NCI-H69 (cell line): ENCODE results near the gene LRIT1.
A peak's percentile ranks its signal among the peaks of the same experiment; 100 is the strongest.

ENCODE experiments used
- DNase-seq: peaks from one replicate; lab custom pipeline; 2025; lab: John Stamatoyannopoulos, UW

Gene LRIT1

DNA sequence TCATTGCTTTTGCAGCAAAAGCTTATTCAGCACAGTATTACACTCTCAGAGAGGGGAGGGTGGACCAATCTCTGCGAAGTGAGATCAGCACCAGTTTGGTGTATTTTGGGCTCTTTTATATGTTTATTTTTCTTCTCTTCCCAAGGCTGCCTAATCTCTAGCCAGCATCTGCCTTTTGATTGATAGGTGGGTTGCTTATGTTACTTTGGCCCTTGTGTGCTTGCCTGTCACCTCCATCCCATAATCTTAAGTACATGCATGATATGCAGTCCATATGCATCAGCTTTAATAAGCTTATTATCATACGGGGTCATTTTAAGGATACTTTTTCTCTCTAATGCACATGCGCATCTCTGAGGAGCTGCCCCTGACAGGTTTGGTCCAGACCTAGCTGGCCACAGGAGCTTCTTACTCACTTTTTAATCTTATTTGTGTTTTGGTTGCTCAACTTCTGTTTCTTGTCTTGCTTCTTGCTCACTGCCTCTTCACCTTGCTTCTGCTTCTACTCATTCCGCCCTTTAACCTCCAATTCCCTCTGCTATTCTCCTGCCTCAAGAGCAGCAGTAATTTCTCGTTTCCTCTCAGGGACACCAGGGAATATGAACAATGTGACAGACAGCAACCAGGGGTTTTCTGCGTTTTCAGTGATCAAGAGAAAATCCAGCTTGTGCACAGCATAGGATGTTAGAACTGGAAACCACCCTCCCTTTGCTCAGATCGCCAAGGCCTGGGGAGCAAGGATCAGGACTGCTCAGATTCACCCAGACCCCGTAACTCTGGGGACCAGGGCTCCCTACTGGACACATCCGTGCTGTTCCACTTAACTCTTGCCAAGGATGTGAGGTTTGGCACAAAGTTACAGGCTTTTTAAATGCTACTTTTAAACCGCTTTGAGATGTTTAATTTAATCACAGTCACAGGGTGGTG lies 13.5 kb upstream of the LRIT1 start:
- no peak for DNase-seq

GRCh38 chr10:84248794-84249193 lies 7.4 kb upstream of the LRIT1 start:
- no peak for DNase-seq

DNA sequence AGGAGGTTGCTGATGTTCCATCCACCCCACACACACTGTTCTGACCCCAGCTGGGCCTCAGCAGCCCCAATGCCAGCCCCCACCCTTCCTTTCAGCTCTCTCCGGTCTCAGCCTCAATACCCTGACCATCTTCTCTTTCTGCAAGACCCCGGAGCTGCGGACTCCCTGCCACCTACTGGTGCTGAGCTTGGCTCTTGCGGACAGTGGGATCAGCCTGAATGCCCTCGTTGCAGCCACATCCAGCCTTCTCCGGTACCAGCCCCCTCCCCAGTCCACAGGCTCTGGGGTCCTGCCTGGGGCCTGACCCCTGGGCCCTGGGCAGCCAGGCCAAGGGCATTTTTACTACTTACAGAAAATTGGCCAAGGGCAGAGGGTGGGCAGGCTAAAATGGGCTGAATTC lies 6.2 kb upstream of the LRIT1 start:
- no peak for DNase-seq

GRCh38 chr10:84244651-84245270 lies 3.4 kb upstream of the LRIT1 start, which contains the start of gene RGR:
Gene RGR, plus strand, starts transcription at chr10:84245053. Its CDS starts 38 bp downstream, at chr10:84245091.
- DNase-seq = peak; percentile 58

- DNase-seq = no peak
Observed at GRCh38 chr10:84243759-84244158, 2.4 kb upstream of the LRIT1 start.

GRCh38 chr10:84238909-84239308 lies 2.4 kb downstream of the LRIT1 start:
- no peak for DNase-seq

- no peak for DNase-seq
Observed at GRCh38 chr10:84237199-84238051, 3.9 kb downstream of the LRIT1 start.

- no peak for DNase-seq
Observed at GRCh38 chr10:84236807-84237198, 4.5 kb downstream of the LRIT1 start.

DNA sequence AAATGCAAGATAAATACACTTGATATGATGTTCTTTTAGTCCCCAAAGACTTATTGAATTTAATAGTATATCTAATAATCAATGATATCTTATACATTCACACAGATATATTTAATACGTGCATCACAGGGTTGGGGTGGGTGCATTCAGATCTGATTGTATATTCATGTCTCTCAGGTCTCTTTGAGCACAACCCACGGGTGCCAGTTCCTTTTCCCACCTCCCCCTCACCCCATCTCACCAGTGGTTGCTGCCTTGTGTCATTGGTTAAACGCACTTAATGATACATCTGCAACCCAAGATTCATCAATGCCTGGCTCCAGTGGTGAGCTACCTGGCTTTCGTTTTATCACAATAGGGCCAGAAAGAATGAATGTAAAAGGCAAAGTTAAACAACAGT lies 6.2 kb downstream of the LRIT1 start:
- DNase-seq = no peak

- DNase-seq = no peak
Observed at GRCh38 chr10:84234479-84234878, 6.9 kb downstream of the LRIT1 start.

GRCh38 chr10:84233940-84234339 lies 7.4 kb downstream of the LRIT1 start:
- no peak for DNase-seq

DNA sequence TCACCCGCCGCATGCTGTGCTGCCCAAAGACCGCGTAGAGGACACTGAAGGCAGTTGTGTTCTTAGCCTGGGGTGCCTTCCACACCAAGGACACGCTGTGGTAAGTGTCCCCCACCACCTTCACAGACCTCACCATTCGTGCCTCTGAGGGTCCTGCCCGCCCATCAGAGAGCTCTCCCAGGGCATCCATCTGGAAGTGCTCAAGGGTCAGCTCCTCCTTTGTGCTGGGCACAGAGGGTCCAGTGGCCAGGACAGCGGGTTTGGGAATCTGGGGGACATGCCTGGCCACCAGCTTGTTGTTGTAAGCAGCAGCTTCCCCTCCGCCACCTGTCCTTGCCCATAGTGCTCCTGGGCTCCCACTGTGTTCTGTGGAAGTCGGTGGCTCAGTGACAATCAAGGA lies 9.0 kb downstream of the LRIT1 start:
- no peak for DNase-seq

- DNase-seq = no peak
Observed at GRCh38 chr10:84230359-84230758, 11.0 kb downstream of the LRIT1 start.

GRCh38 chr10:84227810-84228209 lies 13.5 kb downstream of the LRIT1 start:
- DNase-seq = no peak

- DNase-seq = no peak
Observed at GRCh38 chr10:84226616-84227015, 14.7 kb downstream of the LRIT1 start.

DNA sequence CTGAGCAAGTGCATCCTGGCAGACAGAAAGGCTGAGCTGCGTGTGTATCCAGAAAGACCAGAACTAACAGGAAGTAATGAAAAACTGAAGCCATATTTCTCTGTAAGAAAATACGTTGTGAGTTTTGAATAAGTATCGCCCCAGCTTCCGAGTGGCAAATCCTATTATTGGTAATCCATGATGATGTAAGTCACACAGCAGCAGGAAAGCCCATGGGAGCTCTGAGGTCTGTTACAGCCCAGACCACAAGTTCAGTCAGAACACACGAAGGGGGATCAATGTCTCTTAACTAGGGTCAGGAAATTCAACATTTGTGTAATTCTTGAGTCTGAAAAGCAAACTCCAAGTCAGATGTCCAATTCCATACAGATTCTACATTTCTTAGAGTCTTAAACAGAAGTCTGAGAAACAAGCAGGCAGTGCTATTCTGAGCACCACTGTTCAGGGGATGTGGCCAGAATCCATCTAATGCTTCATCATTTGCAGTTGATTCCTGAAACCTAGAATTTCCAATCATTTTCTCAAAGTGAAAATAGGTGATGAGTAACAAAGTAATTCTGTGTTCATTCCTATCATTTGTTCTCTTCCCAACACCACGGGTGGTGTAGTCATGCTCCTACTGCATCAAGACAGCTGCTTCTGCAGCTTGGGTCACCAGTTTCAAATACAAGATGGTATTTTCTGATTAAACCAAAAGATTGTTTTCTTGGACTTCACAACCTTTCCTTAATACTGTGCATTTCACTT lies 15.7 kb downstream of the LRIT1 start, which contains the start of gene LRIT2:
TSS of gene LRIT2 (minus strand) at position 118 of the 747 bp plus-strand sequence. CDS start at position 94, 24 bp downstream.
- DNase-seq = no peak

DNA sequence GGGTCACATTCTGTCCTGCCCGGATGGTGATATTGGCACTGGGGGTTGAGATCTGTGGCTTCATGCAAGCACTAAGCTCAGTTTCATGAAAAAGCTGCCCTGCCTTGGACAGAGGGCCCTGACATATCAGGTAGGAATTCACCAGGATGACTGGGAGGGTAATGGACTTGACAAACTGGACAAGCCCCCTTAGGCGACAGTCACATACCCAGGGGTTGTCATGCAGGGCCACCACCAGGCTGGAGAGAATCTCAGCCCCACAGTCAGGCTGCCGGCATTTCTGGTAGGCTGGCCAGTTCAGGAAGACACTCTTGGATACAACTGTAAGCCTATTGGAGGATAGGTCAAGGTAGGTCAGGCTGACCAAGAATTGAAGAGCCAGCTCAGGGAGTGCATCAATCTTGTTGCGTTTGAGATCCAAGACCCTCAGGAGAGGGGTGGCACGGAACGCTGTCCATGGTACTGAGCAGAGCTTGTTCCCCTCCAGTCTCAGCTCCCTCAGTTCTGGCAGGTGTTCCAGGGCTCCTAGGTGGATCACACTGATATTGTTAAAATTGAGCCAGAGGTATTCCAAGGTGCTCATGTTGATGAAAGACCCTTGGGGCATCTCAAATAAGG lies 16.8 kb downstream of the LRIT1 start:
- DNase-seq = no peak

DNA sequence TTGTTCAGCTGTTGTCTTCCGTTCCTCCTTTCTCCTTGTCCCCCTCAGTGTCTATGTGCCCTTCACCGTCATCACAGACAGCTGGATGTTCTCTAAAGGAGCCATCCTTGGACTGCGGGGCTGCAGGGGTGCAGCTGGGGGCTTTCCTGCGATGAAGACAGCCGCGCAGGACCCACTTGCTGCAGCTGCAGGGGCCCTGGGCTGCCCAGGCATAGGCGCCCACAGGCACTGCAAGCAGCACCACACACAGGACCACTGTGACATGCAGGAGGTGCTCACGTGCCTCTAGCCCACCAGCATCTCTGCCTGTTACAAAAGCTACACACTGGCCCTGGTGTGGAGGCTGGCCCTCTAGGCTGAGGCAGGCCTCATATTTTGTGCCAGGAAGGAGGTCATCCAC lies 19.4 kb downstream of the LRIT1 start:
- no peak for DNase-seq

GRCh38 chr10:84217746-84218145 lies 23.6 kb downstream of the LRIT1 start:
- no peak for DNase-seq

DNA sequence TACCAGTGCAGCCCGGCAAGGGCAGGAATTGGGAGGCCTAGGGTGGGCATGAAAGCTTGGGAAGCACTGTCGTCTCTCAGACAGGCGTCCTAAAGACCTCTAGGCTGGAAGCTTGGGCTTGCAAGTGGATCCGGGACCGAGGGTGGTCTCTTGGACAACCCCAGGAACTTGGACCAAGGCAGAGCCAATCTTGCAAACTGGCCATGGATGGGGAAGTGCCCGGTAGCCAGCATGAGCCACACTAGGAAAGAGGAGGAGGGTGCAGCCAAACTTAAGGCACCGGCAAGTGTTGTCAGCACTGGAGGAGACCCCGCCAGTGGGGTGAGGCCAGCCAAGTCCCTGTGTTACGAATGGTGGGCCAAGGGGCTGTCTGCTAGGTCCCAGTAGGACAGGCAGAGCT lies 24.5 kb downstream of the LRIT1 start:
- no peak for DNase-seq

DNA sequence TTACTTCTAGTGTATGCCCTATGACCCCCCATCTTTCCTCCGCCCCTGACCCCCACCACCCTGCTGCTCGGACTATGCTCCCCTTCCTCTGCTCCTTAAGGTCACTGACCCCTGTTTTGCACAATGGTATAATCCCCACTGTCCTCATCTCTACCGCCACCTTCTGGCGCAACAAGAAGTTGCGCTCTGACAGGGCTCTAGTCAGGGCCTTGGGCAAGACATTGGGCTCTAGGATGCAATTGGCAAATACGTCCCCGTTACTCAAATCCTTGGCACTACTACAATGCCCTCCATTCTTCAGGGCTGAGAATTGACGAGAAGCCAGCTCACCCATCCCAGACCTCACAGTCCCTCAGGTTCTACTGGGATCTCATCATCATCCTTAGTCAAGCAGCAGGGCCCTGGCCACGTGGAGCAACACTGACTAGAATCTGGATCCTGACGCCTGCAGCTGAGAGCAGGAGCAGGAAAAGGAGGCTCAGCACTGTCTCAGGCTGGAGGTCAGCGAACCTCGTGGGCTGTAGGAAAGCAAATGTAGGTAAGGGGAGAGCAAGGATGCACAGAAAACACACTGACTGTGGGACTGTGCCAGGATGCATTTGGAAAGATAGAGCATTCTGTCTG lies 26.6 kb downstream of the LRIT1 start:
- DNase-seq = peak; percentile 5
